Activated CD8-positive, alpha-beta T cell treated with anti-CD3 and anti-CD28 coated beads, Interleukin-2, amount 10 ng/mL, durations not matched to agents 7 days and 5 days (primary cell): ENCODE measurements around the gene SMYD3. TPM values are rescaled to one million over a fixed set of nuclear protein-coding genes. Genes with fewer than 3 reads are reported as not detected.

Experiments
- ATAC-seq: fragments of 150-1000 bp; cut with Tn5 transposase; one replicate; pipeline ENCODE4 v1.10.0; 2021; ENCODE audit warnings: moderate library complexity
- CTCF ChIA-PET: fragments of 350-600 bp; sonication (Branson Sonifier 250); formaldehyde crosslinking; loops from one replicate; lab custom pipeline; 2021; ENCODE audit warnings: antibody characterized with exemption; lab: Charles Lee
- POLR2A ChIA-PET: fragments of 350-600 bp; sonication (Branson Sonifier 250); formaldehyde crosslinking; loops from one replicate; lab custom pipeline; 2021; ENCODE audit warnings: antibody characterized with exemption; lab: Charles Lee
- DNase-seq: peaks from one replicate; pipeline ENCODE4 v3.0.0-alpha.2; 2020
- H3K27ac Mint-ChIP-seq: one replicate; pipeline ENCODE4 v1.8.0; 2021; ENCODE audit warnings: mild to moderate bottlenecking, mixed read lengths
- H3K27me3 Mint-ChIP-seq: one replicate; pipeline ENCODE4 v1.8.0; 2021; ENCODE audit warnings: low read depth, mixed read lengths
- H3K36me3 Mint-ChIP-seq: one replicate; pipeline ENCODE4 v1.8.0; 2021; ENCODE audit warnings: low read depth, mixed read lengths
- H3K4me1 Mint-ChIP-seq: one replicate; pipeline ENCODE4 v1.8.0; 2021; ENCODE audit warnings: low read depth, mixed read lengths
- H3K4me3 Mint-ChIP-seq: one replicate; pipeline ENCODE4 v1.8.0; 2021; ENCODE audit warnings: mild to moderate bottlenecking, mixed read lengths
- H3K9me3 Mint-ChIP-seq: one replicate; pipeline ENCODE4 v1.8.0; 2022; ENCODE audit warnings: mixed read lengths; ENCODE audit not compliant: insufficient read depth
- total RNA-seq, 2 experiments: library from RNA; stranded (reverse); gene quantifications; one replicate each; pipeline ENCODE4 v1.2.3, GENCODE V29; 2021

Gene SMYD3
- total RNA-seq, 2 experiments from 2014 or later, result 22.7 to 23.2 TPM

DNA sequence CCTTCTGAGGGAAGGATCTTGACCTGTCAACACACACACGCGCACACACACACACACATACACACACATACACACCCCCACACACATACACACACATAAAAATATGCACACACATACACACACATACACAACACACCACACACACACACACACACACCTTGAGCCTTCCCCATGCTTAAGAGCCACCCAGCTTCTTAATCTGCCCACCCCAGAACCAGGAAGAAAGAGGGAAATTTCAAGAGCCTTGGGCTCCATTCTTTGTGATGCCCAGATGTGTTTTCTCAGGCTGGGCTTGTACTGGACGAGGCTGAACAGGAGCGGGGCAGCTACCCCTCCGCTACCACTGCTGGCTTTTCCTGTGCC lies 708.7 kb downstream of the SMYD3 start:
- no peak for ATAC-seq
- Mint-ChIP-seq H3K4me3 (no peak overlapping the region), H3K36me3 (no peaks in the 10 kb centered on the region), H3K27me3 (no peaks in the 10 kb centered on the region), H3K27ac (no peak overlapping the region), H3K9me3 (no peaks in the 10 kb centered on the region), H3K4me1 (no peaks in the 10 kb centered on the region)
- ChIA-PET POLR2A (no interaction called here), CTCF (interaction anchor here (1.1 kb wide), 1 partner anchor 645 kb away, joined by 3 read pairs; no protein-coding TSS in a partner anchor)
- DNase-seq, result no peak

DNA sequence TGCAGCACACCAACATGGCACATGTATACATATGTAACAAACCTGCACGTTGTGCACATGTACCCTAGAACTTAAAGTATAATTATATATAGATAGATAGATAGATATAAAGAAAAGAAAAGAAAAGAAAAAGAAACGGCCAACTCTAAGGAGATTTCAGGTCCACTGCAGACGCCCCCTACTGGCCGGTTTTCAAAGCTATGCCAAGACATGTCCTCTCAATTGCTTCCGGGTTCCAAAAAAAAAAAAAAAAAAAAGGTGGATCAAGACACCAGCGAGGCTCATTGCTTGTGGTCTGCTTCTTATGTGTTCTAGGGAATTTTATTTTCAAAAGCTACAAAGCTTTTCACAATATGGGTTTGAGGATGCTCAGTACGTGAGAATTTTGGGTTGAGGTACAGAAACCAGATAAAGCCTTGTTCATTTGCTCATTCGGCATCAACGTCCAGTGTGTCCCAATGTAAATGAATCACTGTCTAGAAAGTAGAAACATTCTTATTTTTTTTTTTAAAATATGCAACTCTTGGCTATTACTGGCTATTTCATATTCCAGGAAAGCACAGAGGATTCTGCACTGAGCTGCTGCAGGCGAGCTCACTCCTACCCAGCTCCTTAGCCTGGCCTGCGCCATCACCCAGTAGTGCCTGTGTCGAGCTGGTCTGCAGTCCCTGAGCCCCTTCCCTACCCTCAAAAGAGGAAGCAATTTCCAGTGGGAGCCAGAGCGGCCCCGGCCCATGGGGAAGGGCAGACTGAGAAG lies 709.3 kb downstream of the SMYD3 start:
- Mint-ChIP-seq H3K27me3 (no peaks in the 10 kb centered on the region), H3K4me3 (no peak overlapping the region), H3K9me3 (no peaks in the 10 kb centered on the region), H3K27ac (no peak overlapping the region), H3K4me1 (no peaks in the 10 kb centered on the region), H3K36me3 (no peaks in the 10 kb centered on the region)
- ChIA-PET CTCF (interaction anchor here (1.1 kb wide), 1 partner anchor 645 kb away, joined by 3 read pairs; no protein-coding TSS in a partner anchor), POLR2A (no interaction called here)
- no peak for DNase-seq
- no peak for ATAC-seq

DNA sequence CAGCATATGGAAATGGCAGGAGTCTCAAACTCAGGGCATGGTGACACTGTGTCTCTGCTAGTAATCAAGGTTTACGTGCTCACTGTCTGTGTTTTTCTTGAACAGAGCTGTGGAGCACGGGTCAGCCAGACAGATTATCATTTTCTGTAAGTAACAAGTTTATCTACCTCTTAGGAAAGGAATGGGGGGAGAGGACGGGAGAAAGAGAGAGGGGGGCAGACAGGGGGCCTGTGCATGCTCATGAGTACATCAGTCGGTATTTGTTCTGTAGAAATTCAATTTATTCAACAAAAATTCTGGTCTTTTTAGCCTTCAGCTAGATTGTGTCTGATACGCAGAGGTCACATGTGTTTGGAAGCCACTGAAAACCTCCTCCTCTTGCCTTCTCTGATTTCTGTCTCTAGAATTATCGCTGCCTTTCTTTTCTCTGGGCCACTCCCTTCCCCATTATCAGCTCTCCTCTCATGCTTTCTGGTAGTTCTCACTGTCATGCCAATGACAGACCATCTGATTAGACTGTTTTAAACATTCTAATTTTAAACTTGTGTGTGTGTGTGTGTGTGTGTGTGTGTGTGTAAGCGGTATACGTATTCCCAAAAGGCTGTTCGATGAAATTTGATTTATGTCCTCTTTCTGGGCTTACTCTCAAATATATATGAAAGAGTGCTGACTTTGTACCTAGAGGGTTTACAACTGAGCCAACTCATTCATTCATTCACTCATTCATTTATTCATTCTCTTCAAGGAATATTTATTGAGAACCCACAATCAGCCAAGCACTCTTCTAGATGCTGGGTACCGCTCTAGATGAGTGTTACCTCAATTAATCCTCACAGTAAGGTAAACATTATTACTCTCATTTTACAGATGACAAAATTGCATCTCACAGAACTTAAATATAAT lies 715.4 kb downstream of the SMYD3 start:
- no peaks in the 10 kb centered on the region for H3K27me3 Mint-ChIP-seq
- no peaks in the 10 kb centered on the region for H3K4me1 Mint-ChIP-seq
- POLR2A ChIA-PET, result no interaction called here

DNA sequence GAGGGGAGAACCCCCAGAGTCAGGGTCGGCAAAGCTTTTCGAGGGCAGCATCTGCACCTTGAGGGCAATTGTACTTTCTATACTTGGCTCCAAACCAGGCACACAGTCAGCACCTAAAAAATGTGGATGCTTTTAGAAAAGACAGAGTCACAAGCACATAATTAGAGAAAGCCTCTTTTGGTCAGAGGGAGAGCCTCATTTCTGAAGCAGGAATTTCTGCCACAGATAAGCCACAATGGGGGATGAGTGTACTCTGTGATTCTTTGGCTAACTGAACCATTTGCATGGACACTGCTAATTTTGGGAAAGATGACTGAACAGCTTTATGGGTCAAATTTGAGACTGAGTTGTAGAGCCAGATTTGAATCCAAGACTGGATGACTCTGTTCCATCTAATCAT lies 716.6 kb downstream of the SMYD3 start:
- no peaks in the 10 kb centered on the region for H3K4me1 Mint-ChIP-seq
- no peak overlapping the region for H3K27ac Mint-ChIP-seq
- ATAC-seq (no peak), DNase-seq (no peak)
- H3K27me3 Mint-ChIP-seq, result no peaks in the 10 kb centered on the region
- CTCF ChIA-PET, result no interaction called here
- H3K9me3 Mint-ChIP-seq, result peaks cover under 1% of the 10 kb centered on the region
- H3K4me3 Mint-ChIP-seq, result no peak overlapping the region
- POLR2A ChIA-PET, result no interaction called here
- no peaks in the 10 kb centered on the region for H3K36me3 Mint-ChIP-seq

More for the DNA sequence above, 715.4 kb downstream of the SMYD3 start:
- ATAC-seq (no peak), DNase-seq (no peak)
- CTCF ChIA-PET, result no interaction called here
- Mint-ChIP-seq H3K9me3 (no peaks in the 10 kb centered on the region), H3K27ac (no peak overlapping the region), H3K36me3 (no peaks in the 10 kb centered on the region), H3K4me3 (no peak overlapping the region)

DNA sequence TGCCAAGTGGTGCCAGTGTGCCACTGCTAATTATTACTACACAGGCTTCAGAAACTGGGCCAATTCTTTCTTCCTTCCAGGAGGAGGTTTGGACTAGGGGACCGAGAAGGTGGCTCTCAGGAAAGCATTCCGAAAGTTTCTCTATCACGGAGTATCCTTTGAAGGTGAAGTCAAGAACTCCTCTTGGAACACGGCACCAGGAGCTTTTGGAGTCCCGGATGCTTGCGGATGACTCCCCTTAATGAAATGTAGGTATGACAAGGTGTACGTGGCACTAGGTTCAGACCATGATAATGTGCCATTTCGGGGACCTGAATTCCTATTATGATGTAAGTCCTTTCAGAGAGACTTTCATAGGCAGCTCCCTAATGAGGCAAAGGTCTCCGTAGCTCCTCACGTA lies 718.2 kb downstream of the SMYD3 start:
- Mint-ChIP-seq H3K4me3 (no peak overlapping the region), H3K9me3 (peaks cover 2% of the 10 kb centered on the region), H3K4me1 (no peaks in the 10 kb centered on the region), H3K36me3 (no peaks in the 10 kb centered on the region), H3K27ac (no peak overlapping the region), H3K27me3 (no peaks in the 10 kb centered on the region)
- ChIA-PET POLR2A (no interaction called here), CTCF (no interaction called here)
- ATAC-seq (no peak), DNase-seq (no peak)

DNA sequence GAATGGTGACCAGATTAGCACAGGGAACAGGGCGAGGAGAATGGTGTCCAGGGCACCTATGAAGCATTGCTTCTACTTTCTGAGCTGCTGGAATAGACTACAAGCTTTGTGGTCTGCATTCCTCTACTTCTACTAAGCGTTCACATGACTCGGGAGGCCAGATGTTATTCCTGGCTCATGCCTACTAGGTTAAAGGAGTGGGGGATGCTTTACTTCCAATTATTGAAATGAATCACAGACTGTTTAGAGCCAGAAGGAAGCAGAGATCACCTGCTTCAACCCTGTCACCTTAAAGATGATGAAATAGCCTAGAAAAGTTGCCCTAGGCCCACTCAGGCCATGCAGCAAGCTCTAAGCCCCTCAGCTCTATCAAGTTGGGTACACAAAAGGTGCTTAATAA lies 718.8 kb downstream of the SMYD3 start:
- Mint-ChIP-seq H3K4me1 (no peaks in the 10 kb centered on the region), H3K4me3 (no peak overlapping the region), H3K27ac (no peak overlapping the region), H3K36me3 (no peaks in the 10 kb centered on the region), H3K9me3 (peaks cover 2% of the 10 kb centered on the region), H3K27me3 (no peaks in the 10 kb centered on the region)
- CTCF ChIA-PET, result no interaction called here
- ATAC-seq, result no peak
- POLR2A ChIA-PET, result no interaction called here
- DNase-seq, result no peak

DNA sequence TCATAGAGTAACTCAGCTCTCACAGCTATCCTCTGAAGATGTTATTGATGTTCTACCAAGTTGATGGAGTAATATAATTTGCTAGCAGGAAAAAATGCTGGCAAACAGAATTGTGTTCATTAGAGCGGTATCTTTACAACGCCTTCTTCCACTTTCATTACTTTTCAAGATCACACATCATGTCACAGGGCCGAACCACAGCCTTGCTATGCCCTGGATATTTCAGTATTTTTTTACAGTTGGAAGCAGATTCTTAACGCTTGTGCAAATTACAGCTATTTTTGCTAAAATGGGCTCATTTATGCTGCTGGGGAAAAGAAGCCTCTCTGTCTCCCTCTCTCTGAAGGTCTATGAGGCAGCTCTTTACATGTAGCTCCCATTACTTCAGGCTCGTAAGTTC lies 720.1 kb downstream of the SMYD3 start:
- H3K9me3 Mint-ChIP-seq, result peaks cover 2% of the 10 kb centered on the region
- H3K4me1 Mint-ChIP-seq, result no peaks in the 10 kb centered on the region
- no peak overlapping the region for H3K27ac Mint-ChIP-seq
- no peaks in the 10 kb centered on the region for H3K27me3 Mint-ChIP-seq
- no peak overlapping the region for H3K4me3 Mint-ChIP-seq
- H3K36me3 Mint-ChIP-seq, result no peaks in the 10 kb centered on the region
- DNase-seq (no peak), ATAC-seq (no peak)
- ChIA-PET CTCF (no interaction called here), POLR2A (no interaction called here)

DNA sequence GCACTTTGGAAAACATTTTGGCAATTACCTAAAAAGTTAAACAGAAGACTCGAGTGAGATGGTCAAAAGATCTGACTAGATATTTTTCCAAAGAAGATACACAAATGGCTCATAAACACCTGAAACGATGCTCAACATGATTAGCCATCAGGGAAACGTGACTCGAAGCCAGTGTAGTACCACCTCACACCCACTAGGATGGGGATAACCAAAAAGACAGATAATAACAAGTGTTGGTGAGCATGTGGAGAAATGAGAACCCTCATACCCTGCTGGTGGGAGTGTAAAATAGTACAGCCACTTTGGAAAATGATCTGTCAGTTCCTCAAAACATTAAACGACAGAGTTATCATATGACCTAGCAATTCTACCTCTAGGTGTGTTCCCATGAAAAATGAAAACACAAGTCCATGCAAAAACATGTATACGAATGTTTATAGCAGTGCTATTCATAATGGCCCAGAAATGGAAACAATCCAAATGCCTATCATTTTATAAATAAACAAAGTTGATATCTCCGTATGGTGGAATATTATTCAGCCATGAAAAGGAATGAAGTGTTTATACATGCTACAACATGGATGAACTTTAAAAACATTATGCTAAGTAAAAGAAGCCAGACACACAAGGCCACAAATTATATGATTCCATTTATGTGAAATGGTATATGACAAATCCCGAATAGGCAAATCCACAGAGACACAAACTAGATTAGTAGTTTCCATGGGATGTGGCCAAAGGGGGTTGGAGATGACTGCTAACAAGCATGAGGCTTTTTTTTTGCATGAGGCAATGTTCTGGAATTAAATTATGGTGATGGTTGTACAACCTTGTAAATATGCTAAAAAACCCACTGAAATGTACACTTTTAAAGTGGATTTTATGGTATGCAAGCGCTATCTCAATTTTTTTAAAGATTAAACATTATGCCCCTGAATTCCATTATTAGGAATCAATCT lies 727.0 kb downstream of the SMYD3 start:
- no peak overlapping the region for H3K4me3 Mint-ChIP-seq
- ChIA-PET POLR2A (no interaction called here), CTCF (no interaction called here)
- H3K4me1 Mint-ChIP-seq, result no peaks in the 10 kb centered on the region
- no peak overlapping the region for H3K27ac Mint-ChIP-seq
- ATAC-seq, result no peak
- DNase-seq, result no peak
- no peaks in the 10 kb centered on the region for H3K36me3 Mint-ChIP-seq
- peaks cover 8% of the 10 kb centered on the region for H3K9me3 Mint-ChIP-seq
- H3K27me3 Mint-ChIP-seq, result no peaks in the 10 kb centered on the region

DNA sequence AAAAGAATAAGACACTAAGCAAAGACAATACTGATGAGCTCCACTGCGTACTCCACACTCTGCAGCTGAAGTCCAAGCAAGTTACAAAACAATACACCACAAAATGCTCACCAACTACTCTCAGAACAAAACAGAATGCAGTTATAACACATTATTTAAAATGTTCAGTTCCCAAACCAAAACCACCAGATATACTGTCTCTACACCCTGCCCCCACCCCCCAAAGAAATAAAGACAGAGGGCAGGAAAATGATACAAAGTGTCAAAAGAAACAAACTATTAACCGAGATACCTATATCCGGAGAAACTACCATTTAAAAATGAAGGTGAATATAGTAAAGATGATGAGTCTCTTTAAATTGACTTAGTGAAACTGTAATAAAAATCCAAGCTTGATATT lies 729.3 kb downstream of the SMYD3 start:
- no peak overlapping the region for H3K4me3 Mint-ChIP-seq
- ATAC-seq (no peak), DNase-seq (no peak)
- H3K4me1 Mint-ChIP-seq, result no peaks in the 10 kb centered on the region
- H3K36me3 Mint-ChIP-seq, result no peaks in the 10 kb centered on the region
- peaks cover 8% of the 10 kb centered on the region for H3K9me3 Mint-ChIP-seq
- ChIA-PET POLR2A (no interaction called here), CTCF (no interaction called here)
- no peaks in the 10 kb centered on the region for H3K27me3 Mint-ChIP-seq
- H3K27ac Mint-ChIP-seq, result no peak overlapping the region

DNA sequence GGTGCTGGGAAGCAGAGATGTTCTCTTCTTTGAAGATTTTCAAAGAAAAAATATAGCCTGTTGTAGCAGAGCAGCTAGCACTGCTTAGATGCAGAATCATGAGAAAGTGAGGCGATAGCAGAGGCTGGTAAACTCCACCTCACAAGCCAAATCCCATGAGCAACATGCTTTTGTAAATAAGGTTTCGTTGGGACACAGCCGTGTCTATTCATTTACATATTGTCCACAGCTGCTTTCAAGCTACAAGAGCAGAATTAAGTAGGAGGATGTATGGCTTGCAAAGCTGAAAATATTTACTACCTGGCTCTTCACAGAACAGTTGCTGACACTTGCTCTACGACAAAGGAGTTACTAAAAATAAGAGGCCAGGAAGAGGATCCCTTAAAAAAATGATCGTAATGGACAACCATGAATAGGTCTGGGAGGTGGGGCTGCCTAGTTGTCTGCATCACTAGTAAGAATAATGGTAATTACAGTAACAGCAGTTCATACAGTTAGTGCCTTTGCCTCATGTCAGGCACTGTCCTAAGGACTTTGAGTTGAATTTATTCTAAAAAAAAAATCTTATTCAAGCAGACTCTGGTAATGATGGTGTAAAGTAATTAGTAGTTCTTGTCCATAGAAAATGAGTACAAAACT lies 730.3 kb downstream of the SMYD3 start:
- no peaks in the 10 kb centered on the region for H3K4me1 Mint-ChIP-seq
- no peaks in the 10 kb centered on the region for H3K36me3 Mint-ChIP-seq
- DNase-seq (no peak), ATAC-seq (no peak)
- H3K27me3 Mint-ChIP-seq, result no peaks in the 10 kb centered on the region
- H3K27ac Mint-ChIP-seq, result no peak overlapping the region
- ChIA-PET POLR2A (no interaction called here), CTCF (no interaction called here)
- H3K9me3 Mint-ChIP-seq, result peaks cover 8% of the 10 kb centered on the region
- no peak overlapping the region for H3K4me3 Mint-ChIP-seq

DNA sequence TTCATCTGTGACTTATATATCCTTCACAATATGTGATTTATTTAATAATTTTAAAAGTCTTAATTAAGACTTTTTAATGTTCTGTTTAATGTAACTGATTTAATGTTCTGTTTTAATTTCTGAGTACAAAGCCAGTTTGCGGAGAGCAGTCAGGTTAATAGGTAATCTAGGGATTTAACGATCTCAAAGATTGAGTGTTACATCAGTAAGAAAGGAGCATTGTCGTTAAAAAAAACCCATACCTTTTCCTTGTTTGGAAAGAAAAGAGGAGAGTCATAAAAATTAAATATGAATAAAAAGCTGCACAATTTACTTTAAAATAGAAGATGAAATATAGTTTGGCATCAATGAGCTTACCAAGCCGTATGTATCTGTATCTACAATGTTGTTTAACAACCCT lies 730.9 kb downstream of the SMYD3 start:
- DNase-seq (no peak), ATAC-seq (no peak)
- POLR2A ChIA-PET, result no interaction called here
- Mint-ChIP-seq H3K4me1 (no peaks in the 10 kb centered on the region), H3K27me3 (no peaks in the 10 kb centered on the region), H3K36me3 (no peaks in the 10 kb centered on the region), H3K4me3 (no peak overlapping the region), H3K27ac (no peak overlapping the region), H3K9me3 (peaks cover 8% of the 10 kb centered on the region)
- CTCF ChIA-PET, result no interaction called here
